Cardiac muscle cell (in vitro differentiated cells and primary cell): ENCODE data around the gene CTAG1A. TPM values are rescaled to one million over a fixed set of nuclear protein-coding genes. Genes with fewer than 3 reads are reported as not detected.

Source experiments
- DNase-seq, 2 donors: peaks; one replicate each; pipeline versions ENCODE4 v3.0.0 to v3.0.0-alpha.2; 2010 to 2017; ENCODE audit warnings: low read depth in 1 of 2, low spot score in 1 of 2
- H3K27ac ChIP-seq: fragments of 200-600 bp; sonication (generic); 2 replicates; pipeline ENCODE4 v1.5.1; 2016
- H3K27me3 ChIP-seq: fragments of 200-600 bp; sonication (generic); 2 replicates; pipeline ENCODE4 v1.6.0; 2016; ENCODE audit warnings: control low read depth
- H3K36me3 ChIP-seq: fragments of 200-600 bp; sonication (generic); 2 replicates; pipeline ENCODE4 v1.5.1; 2016; ENCODE audit warnings: control low read depth
- H3K4me1 ChIP-seq: fragments of 200-600 bp; sonication (generic); 2 replicates; pipeline ENCODE4 v1.8.1; 2017; ENCODE audit warnings: low read depth, mild to moderate bottlenecking, mixed run types
- H3K4me3 ChIP-seq: fragments of 200-600 bp; sonication (generic); 2 replicates; pipeline ENCODE4 v1.5.1; 2016; ENCODE audit warnings: mild to moderate bottlenecking
- H3K9me3 ChIP-seq: fragments of 200-600 bp; sonication (generic); 2 replicates; pipeline ENCODE4 v1.5.1; 2017; ENCODE audit warnings: low read depth, mild to moderate bottlenecking, control low read depth
- CTCF ChIP-seq: IDR thresholded peaks from 2 replicates; pipeline ENCODE4 v1.5.1; 2012; ENCODE audit warnings: low read depth, mild to moderate bottlenecking, low read length
- polyA plus RNA-seq: library from polyadenylated mRNA; unstranded; fragments of >200 nt; fragmentation: Nextera tagmentation; extraction: Ambion mirVana; gene quantifications from 2 replicates; pipeline ENCODE4 v1.2.1, GENCODE V29; 2016
- total RNA-seq: library from RNA; depleted of rRNA; stranded (reverse); fragments of >200 nt; gene quantifications from 2 replicates; pipeline ENCODE4 v1.2.3, GENCODE V29; 2016

Gene CTAG1A
- total and polyA plus RNA-seq, 2 experiments from 2014 or later, result not detected

DNA sequence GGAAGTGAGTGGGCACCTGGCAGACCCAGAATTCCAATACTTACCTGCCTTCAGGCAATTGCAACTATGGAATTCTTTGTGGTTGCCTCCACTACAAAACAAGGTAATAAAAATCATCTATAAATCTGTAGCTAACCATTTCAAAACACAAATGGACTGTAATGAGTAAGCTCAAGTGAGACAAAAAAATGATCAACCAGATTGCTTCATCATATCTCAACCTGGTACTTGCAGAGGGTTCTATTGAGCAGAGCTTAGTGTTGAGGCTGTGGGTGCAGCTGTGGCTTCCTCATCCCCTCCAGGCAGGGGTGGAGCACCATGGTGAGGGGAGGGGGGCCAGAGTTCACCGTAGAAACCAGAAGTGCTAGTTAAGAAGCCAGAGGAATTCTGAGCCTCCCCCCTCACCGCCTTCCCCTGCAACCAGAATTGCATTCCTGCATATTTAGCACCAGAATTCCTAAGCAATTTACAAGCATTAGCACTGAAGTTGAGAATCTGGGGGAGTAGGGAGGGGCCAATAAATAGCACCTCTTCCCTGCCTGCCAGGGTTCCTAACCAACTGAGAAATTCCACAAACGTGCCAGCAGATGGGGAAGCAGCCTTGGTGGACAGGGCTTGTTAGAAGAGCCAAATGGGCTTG, 11.5 kb downstream of the CTAG1A start:
- TF ChIP-seq CTCF, result no peak
- Histone ChIP-seq H3K4me1 (no peaks in the 10 kb centered on the region), H3K27ac (no peak overlapping the region), H3K4me3 (no peak overlapping the region), H3K36me3 (no peaks in the 10 kb centered on the region), H3K27me3 (no peaks in the 10 kb centered on the region), H3K9me3 (no peaks in the 10 kb centered on the region)
- DNase-seq, result peak; percentile 5 to 70

GRCh38 chrX:154597221-154597620, 12.3 kb downstream of the CTAG1A start:
- H3K27ac ChIP-seq, result no peak overlapping the region
- no peaks in the 10 kb centered on the region for H3K36me3 ChIP-seq
- no peaks in the 10 kb centered on the region for H3K9me3 ChIP-seq
- no peaks in the 10 kb centered on the region for H3K4me1 ChIP-seq
- H3K27me3 ChIP-seq, result no peaks in the 10 kb centered on the region
- no peak for DNase-seq
- TF ChIP-seq CTCF, result no peak
- H3K4me3 ChIP-seq, result no peak overlapping the region

GRCh38 chrX:154598656-154599055, 13.7 kb downstream of the CTAG1A start:
- no peaks in the 10 kb centered on the region for H3K27me3 ChIP-seq
- no peaks in the 10 kb centered on the region for H3K4me1 ChIP-seq
- no peaks in the 10 kb centered on the region for H3K36me3 ChIP-seq
- no peak for DNase-seq
- no peak overlapping the region for H3K4me3 ChIP-seq
- H3K9me3 ChIP-seq, result no peaks in the 10 kb centered on the region
- no peak overlapping the region for H3K27ac ChIP-seq
- no peak for TF ChIP-seq CTCF

DNA sequence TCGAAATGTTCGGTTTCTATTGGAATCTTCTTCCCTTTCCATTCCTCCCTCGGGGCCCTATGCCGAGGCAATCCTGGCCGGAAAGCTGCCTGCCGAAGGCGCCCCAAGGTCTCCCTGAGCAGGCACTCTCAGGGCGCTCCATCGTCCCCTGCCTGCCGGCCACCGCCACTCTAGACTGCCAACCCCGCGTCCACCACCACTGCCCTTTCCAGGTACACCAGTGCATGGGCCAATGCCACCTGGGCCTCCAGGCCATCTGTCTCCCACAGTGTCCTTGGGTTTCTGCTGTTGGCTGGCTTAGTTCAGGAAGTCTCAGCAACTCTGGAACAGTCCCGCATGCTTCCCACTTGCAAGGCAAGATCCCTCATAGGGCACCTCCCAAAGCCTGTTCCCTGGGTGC, 14.6 kb downstream of the CTAG1A start:
- no peak for DNase-seq
- no peak for TF ChIP-seq CTCF
- Histone ChIP-seq H3K27me3 (no peaks in the 10 kb centered on the region), H3K9me3 (no peaks in the 10 kb centered on the region), H3K27ac (no peak overlapping the region), H3K4me1 (no peaks in the 10 kb centered on the region), H3K36me3 (no peaks in the 10 kb centered on the region), H3K4me3 (no peak overlapping the region)

DNA sequence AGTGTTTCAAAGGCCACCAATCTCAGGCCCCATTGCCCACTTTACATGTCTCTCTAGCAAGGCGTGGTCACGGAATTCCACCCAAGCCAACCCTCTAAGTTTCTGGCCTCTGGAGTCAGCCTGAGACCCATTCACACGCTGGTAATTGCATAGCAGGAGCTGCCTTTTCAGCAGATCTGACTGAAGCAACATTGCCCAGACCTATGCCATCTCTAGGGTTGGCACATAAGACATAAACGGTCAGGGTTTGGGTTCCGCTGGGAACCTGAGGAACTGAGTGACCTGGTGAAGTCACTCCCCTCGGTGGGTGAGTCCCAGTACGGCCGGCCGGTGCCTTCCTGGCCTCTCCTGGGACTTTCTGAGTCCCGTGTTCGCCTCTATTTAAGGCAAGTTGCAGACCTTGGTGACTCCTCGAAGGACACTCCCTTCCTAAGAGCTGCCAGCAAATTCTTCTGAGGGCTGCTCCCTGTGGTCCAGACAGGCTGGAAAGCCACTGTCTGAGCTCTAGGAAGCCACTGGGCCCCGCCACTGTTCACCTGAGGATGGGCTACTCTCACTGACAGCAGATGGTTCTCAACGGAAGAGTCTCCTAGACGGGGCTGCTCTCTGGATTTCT, 15.9 kb downstream of the CTAG1A start:
- Histone ChIP-seq H3K36me3 (no peaks in the 10 kb centered on the region), H3K9me3 (no peaks in the 10 kb centered on the region), H3K27ac (no peak overlapping the region), H3K4me1 (no peaks in the 10 kb centered on the region), H3K4me3 (no peak overlapping the region), H3K27me3 (no peaks in the 10 kb centered on the region)
- DNase-seq, result peak in 1 of 2 donors; percentile 27
- TF ChIP-seq CTCF, result no peak
